CD4-positive, alpha-beta T cell (primary cell): Measurements from ENCODE around the gene CYP1A1. TPM values are rescaled to one million over a fixed set of nuclear protein-coding genes. Genes with fewer than 3 reads are reported as not detected.

Experiments used
- ATAC-seq: fragments of 200-7000 bp; cut with Tn5 transposase; one replicate; pipeline ENCODE4 v1.10.0; 2022; ENCODE audit warnings: mild to moderate bottlenecking; ENCODE audit not compliant: poor library complexity
- CTCF ChIA-PET: fragments of 350-600 bp; sonication (Branson Sonifier 250); formaldehyde crosslinking; loops from one replicate; lab custom pipeline; 2021; ENCODE audit warnings: antibody characterized with exemption, inconsistent platforms; lab: Charles Lee
- POLR2A ChIA-PET: fragments of 350-600 bp; sonication (Branson Sonifier 250); formaldehyde crosslinking; loops from one replicate; lab custom pipeline; 2021; ENCODE audit warnings: antibody characterized with exemption, inconsistent platforms; lab: Charles Lee
- DNase-seq, 14 experiments: peaks; one replicate each; pipeline ENCODE4 v3.0.0-alpha.2; 2013 to 2020; ENCODE audit warnings: mixed read lengths in 2 of 14
- H3K27ac ChIP-seq, 2 donors: one replicate each; pipeline versions ENCODE4 v1.5.1 to v1.7.0; 2013; ENCODE audit warnings: low read length in 2 of 2, low read depth in 1 of 2, mild to moderate bottlenecking in 1 of 2
- H3K27me3 ChIP-seq, 2 experiments: 1 replicate in 1 of 2; 2 replicates in 1 of 2; pipeline versions ENCODE4 v1.6.1 to v1.7.0; 2013; ENCODE audit warnings: low read length in 2 of 2, control low read depth in 1 of 2, mild to moderate bottlenecking in 1 of 2, moderate library complexity in 1 of 2; ENCODE audit not compliant: insufficient read depth in 2 of 2, control insufficient read depth in 1 of 2
- H3K36me3 ChIP-seq: one replicate; pipeline ENCODE4 v1.6.1; 2013; ENCODE audit warnings: low read length, control low read depth; ENCODE audit not compliant: insufficient read depth
- H3K4me1 ChIP-seq: one replicate; pipeline ENCODE4 v1.6.1; 2013; ENCODE audit warnings: low read length, control low read depth; ENCODE audit not compliant: insufficient read depth
- H3K4me3 ChIP-seq: one replicate; pipeline ENCODE4 v1.5.1; 2013; ENCODE audit warnings: mild to moderate bottlenecking, low read length, moderate library complexity
- H3K9me3 ChIP-seq, 2 experiments: 1 replicate in 1 of 2; 2 replicates in 1 of 2; pipeline versions ENCODE4 v1.6.1 to v1.7.0; 2013; ENCODE audit warnings: low read length in 2 of 2, mild to moderate bottlenecking in 2 of 2, control low read depth in 1 of 2, moderate library complexity in 1 of 2; ENCODE audit not compliant: control insufficient read depth in 1 of 2, insufficient read depth in 1 of 2
- H3K27ac Mint-ChIP-seq: one replicate; pipeline ENCODE4 v1.8.0; 2020; ENCODE audit warnings: mixed read lengths
- H3K27me3 Mint-ChIP-seq: one replicate; pipeline ENCODE4 v1.8.0; 2021; ENCODE audit warnings: mixed read lengths
- H3K36me3 Mint-ChIP-seq: one replicate; pipeline ENCODE4 v1.8.0; 2021; ENCODE audit warnings: low read depth, mixed read lengths
- H3K4me1 Mint-ChIP-seq: one replicate; pipeline ENCODE4 v1.8.0; 2021; ENCODE audit warnings: low read depth, mixed read lengths
- H3K4me3 Mint-ChIP-seq: one replicate; pipeline ENCODE4 v1.8.0; 2020; ENCODE audit warnings: mild to moderate bottlenecking, mixed read lengths
- H3K9me3 Mint-ChIP-seq: one replicate; pipeline ENCODE4 v1.8.0; 2020; ENCODE audit warnings: mixed read lengths
- CTCF ChIP-seq: fragments of 200-600 bp; IDR thresholded peaks from one replicate; pipeline ENCODE4 v1.8.0; 2022; ENCODE audit warnings: antibody characterized with exemption, mild to moderate bottlenecking
- intact Hi-C, 2 experiments: fragments of 100-400 bp; cut with DNase I in 1 of 2; cut with micrococcal nuclease in 1 of 2; formaldehyde crosslinking; loops; one replicate each; pipeline versions ENCODE4 v1.15.1 to v1.9.0; 2023 to 2025; cut with DNase I, micrococcal nuclease
- total RNA-seq, 174 experiments: library from RNA in 2 of 174; stranded (reverse) in 2 of 174; gene quantifications; one replicate each; pipeline ENCODE4 v1.2.3 and lab custom pipeline; 2021 to 2026

The CYP1A1 gene
- total RNA-seq, 2 experiments from 2014 or later: not detected

GRCh38 chr15:74727727-74728126, 2.4 kb upstream of the CYP1A1 start:
- no peak overlapping the region for H3K27ac Mint-ChIP-seq
- peaks cover 5 to 9% of the 10 kb centered on the region in 2 experiments for H3K27me3 ChIP-seq
- H3K9me3 Mint-ChIP-seq: no peaks in the 10 kb centered on the region
- no peaks in the 10 kb centered on the region for H3K9me3 ChIP-seq
- H3K4me3 Mint-ChIP-seq: peak overlapping the region; percentile 54
- ATAC-seq: no peak
- peaks cover 19% of the 10 kb centered on the region for H3K27me3 Mint-ChIP-seq
- H3K4me3 ChIP-seq: no peak overlapping the region
- peaks cover 5% of the 10 kb centered on the region for H3K4me1 Mint-ChIP-seq
- no peak overlapping the region for H3K27ac ChIP-seq
- no peak for DNase-seq
- POLR2A ChIA-PET: interaction anchor here (0.6 kb wide), 1 partner anchor 1612 kb away, joined by 3 read pairs; no protein-coding TSS in a partner anchor
- TF ChIP-seq CTCF: no peak
- intact Hi-C loops: loop anchor here in 1 of 2 experiments (2.0 kb wide), 1 partner anchor 31 kb away; the partner anchor contains the start of gene EDC3
- no peaks in the 10 kb centered on the region for H3K36me3 Mint-ChIP-seq
- H3K4me1 ChIP-seq: peaks cover 15% of the 10 kb centered on the region
- CTCF ChIA-PET: no interaction called here
- H3K36me3 ChIP-seq: no peaks in the 10 kb centered on the region

- peaks cover 12% of the 10 kb centered on the region for H3K27me3 Mint-ChIP-seq
- ChIA-PET POLR2A (interaction anchor here (0.6 to 1.0 kb wide), 2 partner anchors 65 to 801 kb away, joined by 3 read pairs; no protein-coding TSS in a partner anchor), CTCF (no interaction called here)
- H3K27me3 ChIP-seq: peaks cover 0 to 8% of the 10 kb centered on the region in 2 experiments
- TF ChIP-seq CTCF: no peak
- intact Hi-C loops: loop anchor here in 1 of 2 experiments (2.0 kb wide), 1 partner anchor 30 kb away; the partner anchor contains the start of gene EDC3
- H3K4me1 Mint-ChIP-seq: peaks cover 5% of the 10 kb centered on the region
- peak overlapping the region; percentile 71 for H3K4me3 ChIP-seq
- no peaks in the 10 kb centered on the region for H3K9me3 ChIP-seq
- H3K36me3 ChIP-seq: no peaks in the 10 kb centered on the region
- H3K9me3 Mint-ChIP-seq: no peaks in the 10 kb centered on the region
- ATAC-seq (no peak), DNase-seq (no peak)
- H3K4me3 Mint-ChIP-seq: peak overlapping the region; percentile 68
- H3K4me1 ChIP-seq: peaks cover 15% of the 10 kb centered on the region
- H3K36me3 Mint-ChIP-seq: no peaks in the 10 kb centered on the region
- no peak overlapping the region for H3K27ac ChIP-seq
- H3K27ac Mint-ChIP-seq: no peak overlapping the region
Observed at GRCh38 chr15:74726774-74727164, 1.4 kb upstream of the CYP1A1 start.

- DNase-seq: peak; percentile 17 to 87 (median 37)
- Histone ChIP-seq H3K27me3 (peaks cover 0 to 6% of the 10 kb centered on the region in 2 experiments), H3K36me3 (no peaks in the 10 kb centered on the region), H3K27ac (no peak overlapping the region), H3K4me1 (peaks cover 15% of the 10 kb centered on the region), H3K4me3 (peak overlapping the region; percentile 71), H3K9me3 (no peaks in the 10 kb centered on the region)
- intact Hi-C loops: loop anchor here in 1 of 2 experiments (2.0 kb wide), 1 partner anchor 29 kb away; the partner anchor contains the start of gene EDC3
- POLR2A ChIA-PET: interaction anchor here (0.6 to 1.2 kb wide), 8 partner anchors 11 to 801 kb away, joined by 3 to 7 read pairs (median 3); partner anchors contain the start of genes CLK3, CSK and EDC3
- H3K9me3 Mint-ChIP-seq: no peaks in the 10 kb centered on the region
- CTCF ChIA-PET: interaction anchor here (1.1 kb wide), 1 partner anchor 11 kb away, joined by 3 read pairs; no protein-coding TSS in a partner anchor
- H3K36me3 Mint-ChIP-seq: no peaks in the 10 kb centered on the region
- H3K4me1 Mint-ChIP-seq: peaks cover 5% of the 10 kb centered on the region
- TF ChIP-seq CTCF: no peak
- peaks cover 11% of the 10 kb centered on the region for H3K27me3 Mint-ChIP-seq
- peak; percentile 75 for ATAC-seq
- no peak overlapping the region for H3K27ac Mint-ChIP-seq
- H3K4me3 Mint-ChIP-seq: peak overlapping the region; percentile 86
Observed at GRCh38 chr15:74725845-74726773, 781 bp upstream of the CYP1A1 start.
